NCI-H2196 (cell line): ENCODE results near the gene ATXN1L.
A peak's percentile ranks its signal among the peaks of the same experiment; 100 is the strongest.
"Not testable (repeated sequence)": the region's sequence is repeated elsewhere in the genome, so short reads cannot be mapped to it uniquely, and the experiment has no call there.

ENCODE experiments used
- DNase-seq: peaks from one replicate; lab custom pipeline; 2025; ENCODE audit not compliant: unreplicated experiment; lab: John Stamatoyannopoulos, UW

The ATXN1L gene, protein sequence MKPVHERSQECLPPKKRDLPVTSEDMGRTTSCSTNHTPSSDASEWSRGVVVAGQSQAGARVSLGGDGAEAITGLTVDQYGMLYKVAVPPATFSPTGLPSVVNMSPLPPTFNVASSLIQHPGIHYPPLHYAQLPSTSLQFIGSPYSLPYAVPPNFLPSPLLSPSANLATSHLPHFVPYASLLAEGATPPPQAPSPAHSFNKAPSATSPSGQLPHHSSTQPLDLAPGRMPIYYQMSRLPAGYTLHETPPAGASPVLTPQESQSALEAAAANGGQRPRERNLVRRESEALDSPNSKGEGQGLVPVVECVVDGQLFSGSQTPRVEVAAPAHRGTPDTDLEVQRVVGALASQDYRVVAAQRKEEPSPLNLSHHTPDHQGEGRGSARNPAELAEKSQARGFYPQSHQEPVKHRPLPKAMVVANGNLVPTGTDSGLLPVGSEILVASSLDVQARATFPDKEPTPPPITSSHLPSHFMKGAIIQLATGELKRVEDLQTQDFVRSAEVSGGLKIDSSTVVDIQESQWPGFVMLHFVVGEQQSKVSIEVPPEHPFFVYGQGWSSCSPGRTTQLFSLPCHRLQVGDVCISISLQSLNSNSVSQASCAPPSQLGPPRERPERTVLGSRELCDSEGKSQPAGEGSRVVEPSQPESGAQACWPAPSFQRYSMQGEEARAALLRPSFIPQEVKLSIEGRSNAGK

DNA sequence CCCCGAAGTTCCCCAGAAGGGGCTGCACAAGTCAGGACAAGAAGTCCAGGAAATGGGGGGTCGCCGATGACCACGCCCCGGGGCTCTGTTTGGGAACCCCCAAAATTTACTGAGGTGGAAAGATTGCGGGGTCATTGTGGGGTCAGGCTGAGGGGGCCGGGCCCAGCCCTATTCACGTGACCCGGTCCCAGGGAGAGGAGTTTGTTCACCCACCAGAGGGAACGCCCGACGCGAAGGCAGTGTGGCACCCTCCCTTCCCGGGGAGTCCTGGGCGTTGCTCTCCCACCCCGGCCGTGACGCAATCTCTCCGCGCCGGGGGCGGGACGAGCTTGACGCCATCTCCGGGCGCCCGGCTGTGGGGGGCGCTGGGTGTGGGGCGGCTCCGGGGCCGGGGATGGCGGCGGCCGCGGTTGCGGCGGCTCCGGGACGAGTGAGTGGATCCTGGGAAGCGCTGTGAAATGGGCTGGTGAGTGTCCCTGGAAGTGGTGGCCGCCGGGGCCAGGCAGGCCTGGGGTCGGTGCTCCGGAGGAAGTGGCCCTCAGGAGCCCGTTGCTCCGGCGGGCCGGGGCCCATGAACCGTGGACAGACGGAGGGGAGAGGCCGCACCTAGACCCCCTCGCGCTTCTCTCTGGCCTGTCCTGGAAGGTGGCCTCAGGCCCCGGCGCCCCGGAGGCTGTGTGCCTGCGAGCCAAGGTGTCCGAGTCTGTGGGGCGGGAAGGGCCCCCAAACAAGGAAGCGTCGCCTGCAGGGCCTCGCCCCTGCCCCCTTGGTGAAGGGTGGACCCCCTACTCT is at the start of gene ATXN1L:
ATXN1L (plus strand) TSS at position 338 of the 792 bp plus-strand sequence. CDS start 3,765 bp downstream, outside the sequence.
- peak; percentile 78 for DNase-seq

- no peak for DNase-seq
Observed at GRCh38 chr16:71796501-71797097, 49.2 kb upstream of the ATXN1L start.

- DNase-seq, result no peak
Observed at GRCh38 chr16:71803305-71803690, 42.5 kb upstream of the ATXN1L start.

DNA sequence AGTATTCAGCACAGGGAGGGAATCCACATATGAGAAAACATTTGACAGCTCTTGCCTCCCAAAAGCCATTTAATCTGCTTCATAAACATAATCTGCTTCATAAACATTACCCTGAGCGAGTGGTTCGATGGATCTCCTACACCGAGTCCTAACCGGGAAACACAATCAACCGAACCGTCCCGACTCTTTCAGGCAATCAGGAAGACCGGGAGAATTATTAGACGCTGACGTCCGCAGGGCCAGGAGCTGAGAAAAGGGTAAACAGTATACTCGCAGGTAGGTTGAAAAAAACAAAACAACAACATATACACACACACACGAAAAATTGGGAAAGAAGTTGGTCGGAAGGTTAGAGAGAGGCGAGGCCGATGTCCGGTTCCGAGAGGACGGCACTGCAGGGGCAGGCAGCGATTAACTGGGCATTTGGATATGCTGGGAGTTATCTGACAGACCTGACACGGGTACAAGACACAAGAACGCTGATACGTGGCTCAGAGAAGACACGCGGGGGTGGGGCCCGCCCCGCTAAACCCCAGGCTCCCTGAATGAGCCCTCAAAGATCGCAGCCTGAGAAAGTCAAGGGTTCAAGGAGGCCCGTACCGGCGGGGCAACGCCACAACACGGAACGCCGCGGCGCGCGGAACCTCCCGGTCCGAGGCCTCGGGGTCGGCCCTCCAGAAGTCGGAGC is 37.7 kb upstream of the ATXN1L start:
- DNase-seq, result no peak

DNA sequence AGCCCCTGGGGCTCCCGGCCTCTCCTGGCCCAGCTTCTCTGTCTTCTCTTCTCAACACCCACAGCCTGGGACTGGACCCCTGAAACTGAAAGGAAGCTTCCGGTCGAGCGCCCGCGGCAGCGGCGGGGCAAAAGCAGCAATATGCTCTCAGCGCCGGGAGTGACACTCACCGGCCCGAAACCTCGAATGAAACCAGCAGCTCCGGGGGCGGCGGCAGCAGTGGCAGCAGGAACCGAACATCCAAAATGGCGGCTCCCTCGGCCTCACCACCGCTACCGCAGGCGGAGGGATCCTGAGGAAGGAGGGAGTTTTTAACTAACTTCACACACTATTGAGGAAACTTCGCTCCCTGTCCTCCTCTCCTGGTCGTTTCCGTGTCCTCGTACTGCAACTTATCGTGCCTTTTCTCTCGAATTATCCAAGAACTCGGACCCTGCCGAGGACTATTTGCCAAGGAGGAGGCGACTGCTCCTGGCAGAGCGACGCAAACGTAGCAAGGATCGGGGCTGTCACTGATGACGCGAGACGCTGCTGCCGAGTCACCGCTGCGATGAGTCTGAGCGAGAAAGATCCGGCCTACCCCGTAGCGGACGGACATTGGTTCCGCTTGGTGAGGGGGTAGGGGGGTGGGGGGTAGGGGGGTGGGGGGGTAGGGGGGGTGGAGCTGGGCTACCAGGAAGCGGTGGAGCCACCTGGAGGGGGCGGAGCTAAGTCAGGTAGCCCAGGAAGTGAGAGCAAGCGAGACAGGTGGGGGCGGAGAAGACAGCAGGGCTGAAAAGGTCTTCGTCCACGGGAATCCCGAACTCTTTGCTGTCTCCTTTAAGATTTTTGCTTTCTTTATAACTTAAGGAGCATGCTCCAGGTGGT is 37.0 kb upstream of the ATXN1L start, which contains the start of gene AP1G1:
AP1G1 (minus strand) TSS at position 242 of the 867 bp plus-strand sequence. CDS start 19,355 bp downstream, outside the sequence.
- peak; percentile 85 for DNase-seq

DNA sequence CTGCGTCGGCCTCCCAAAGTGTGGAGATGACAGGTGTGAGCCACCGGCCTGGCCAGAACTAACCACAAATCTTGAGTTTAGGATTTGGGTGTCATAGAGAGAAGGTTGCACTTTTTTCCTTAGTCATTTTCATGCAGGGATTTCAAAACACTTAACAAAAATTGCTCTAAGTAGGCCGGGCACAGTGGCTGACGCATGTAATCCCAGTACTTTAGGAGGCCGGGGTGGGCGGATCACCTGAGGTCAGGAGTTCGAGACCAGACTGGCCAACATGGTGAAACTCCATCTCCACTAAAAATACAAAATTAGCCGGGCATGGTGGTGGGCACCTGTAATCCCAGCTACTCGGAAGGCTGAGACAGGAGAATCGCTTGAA is 35.6 kb upstream of the ATXN1L start:
- not testable (repeated sequence) for DNase-seq

DNA sequence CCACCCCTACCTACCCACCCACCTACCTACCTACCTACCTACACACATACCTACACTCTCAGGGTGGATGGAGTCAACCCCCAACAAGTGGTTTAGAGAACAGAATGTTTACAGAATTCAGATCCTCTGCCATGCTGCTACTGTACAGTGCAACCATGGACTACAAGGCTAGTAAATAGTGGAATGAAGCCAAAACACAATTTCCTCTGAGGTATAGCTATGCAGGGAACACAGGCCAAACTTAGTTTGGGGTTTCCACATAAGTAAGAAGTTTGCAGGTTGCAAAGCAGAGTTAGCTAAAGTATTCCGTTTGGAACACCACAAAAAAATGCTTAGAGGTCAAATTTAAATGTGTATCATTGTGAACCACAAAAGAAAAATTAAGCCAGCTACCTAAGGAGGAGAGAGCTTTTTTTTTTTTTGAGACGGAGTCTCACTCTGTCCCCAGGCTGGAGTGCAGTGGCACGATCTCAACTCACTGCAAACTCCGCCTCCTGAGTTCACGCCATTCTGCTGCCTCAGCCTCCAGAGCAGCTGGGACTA is 34.4 kb upstream of the ATXN1L start:
- no peak for DNase-seq

DNA sequence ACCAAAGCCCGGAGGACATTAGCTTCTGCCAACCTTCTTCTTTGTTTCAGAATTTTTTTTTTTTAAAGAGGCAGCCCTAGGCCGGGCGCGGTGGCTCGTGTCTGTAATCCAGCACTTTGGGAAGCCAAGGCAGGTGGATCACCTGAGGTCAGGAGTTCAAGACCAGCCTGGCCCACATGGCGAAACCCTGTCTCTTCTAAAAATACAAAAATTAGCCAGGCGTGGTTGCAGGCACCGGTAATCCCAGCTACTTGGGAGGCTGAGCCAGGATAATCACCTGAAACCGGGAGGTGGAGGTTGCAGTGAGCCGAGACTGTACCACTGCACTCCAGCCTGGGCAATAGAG is 28.6 kb upstream of the ATXN1L start:
- DNase-seq, result not testable (repeated sequence)

DNA sequence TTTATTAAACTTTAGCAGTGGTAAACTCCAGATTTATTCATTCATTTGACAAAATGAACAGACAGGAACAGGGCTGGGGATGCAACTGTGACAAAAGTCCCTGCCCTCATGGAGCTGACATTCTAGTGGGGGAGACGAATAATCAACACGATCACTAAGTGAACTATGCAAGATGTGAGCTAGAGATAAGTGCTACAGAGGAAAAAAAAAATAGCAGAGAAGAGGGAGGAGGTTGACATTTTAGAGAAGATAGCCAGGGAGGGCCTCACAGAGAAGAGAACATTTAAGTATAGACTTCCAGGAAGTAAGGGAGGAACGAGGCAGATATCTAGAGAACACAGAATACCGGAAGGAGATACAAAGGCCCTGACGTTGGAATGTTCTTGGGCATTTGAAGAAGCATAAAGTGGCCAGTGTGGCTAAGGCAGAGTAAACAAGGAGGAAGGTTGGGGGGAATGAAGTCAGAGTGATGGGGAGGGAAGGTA is 19.2 kb upstream of the ATXN1L start:
- no peak for DNase-seq

GRCh38 chr16:71830359-71830758 is 15.4 kb upstream of the ATXN1L start:
- DNase-seq, result no peak

DNA sequence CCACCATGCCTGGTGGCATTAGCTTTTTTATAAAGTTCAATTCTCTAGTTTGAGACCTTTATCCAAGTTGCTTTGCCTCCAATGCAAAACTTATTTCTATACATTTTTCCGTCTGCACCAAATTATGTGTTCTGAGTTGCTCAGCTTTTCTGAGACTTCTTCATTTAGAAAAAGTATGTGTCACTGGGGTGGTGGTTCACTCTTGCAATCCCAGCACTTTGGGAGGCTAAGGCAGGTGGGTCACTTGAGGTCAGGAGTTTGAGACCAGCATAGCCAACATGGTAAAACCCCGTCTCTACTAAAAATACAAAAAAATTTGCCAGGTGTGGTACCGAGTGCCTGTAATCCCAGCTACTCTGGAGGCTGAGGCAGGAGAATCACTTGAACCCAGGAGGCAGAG is 14.1 kb upstream of the ATXN1L start:
- DNase-seq, result not testable (repeated sequence)

DNA sequence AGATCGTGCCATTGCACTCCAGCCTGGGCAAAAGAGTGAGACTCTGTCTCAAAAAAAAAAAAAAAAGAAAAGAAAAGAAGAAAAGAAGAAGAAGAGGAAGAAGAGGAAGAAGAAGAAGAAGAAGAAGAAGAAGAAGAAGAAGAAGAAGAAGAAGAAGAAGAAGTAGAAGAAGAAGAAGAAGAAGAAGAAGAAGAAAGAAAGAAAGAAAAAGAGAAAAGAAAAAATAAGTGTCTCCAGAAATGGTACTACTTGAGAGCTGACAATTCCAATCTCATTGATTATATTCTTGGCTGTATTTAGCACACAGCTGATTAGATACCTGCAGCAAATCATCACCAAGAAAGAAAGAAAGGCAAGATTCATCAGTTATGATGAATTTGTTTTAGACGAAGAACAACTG is 13.7 kb upstream of the ATXN1L start:
- not testable (repeated sequence) for DNase-seq

- DNase-seq, result no peak
Observed at GRCh38 chr16:71834291-71834690, 11.5 kb upstream of the ATXN1L start.

- no peak for DNase-seq
Observed at GRCh38 chr16:71837150-71837549, 8.6 kb upstream of the ATXN1L start.

GRCh38 chr16:71840052-71840451 is 5.7 kb upstream of the ATXN1L start:
- DNase-seq, result no peak

GRCh38 chr16:71843572-71843971 is 2.2 kb upstream of the ATXN1L start:
- no peak for DNase-seq

GRCh38 chr16:71846431-71846830 is 655 bp downstream of the ATXN1L start:
- no peak for DNase-seq

DNA sequence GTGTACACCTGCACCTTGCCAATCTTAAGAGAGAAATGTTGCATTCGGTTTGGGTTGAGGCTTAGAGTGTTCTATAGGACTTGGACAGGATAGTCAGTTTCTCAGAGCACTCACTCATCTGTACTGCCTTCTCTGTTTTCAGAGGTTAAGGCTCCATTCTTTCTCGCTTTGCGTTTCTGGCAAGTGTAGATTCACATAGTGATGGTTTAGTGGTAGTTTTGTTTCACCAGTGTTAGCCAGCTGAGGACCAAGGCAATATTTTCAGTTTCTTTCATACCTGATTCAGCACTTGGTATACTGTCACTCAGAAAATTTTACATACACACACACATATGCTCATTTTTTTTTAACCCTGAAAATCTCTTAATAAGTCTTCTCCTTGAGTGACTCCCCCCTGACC is 1.3 kb downstream of the ATXN1L start:
- no peak for DNase-seq

GRCh38 chr16:71848622-71849021 is 2.8 kb downstream of the ATXN1L start:
- DNase-seq, result no peak
